Measurements from ENCODE around the gene RCAN2.

DNA sequence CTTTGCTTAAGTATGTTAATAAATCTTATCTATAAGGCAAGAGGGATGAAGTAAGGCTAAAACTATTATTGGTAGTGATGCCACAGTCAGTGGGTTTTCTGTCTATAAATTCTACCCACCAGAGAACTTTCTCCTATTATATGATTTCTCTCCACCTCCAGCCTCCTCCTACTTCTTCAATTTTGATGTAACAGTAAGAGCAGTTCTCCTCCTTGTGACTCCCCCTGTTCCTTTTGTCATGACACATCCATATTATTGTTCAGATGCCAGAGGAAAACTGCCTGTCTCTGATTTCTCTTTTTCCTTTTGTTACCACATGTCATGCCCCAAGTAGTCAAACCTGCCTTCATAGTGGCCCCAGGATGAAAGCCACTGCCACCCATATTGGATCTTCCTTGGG lies 9.1 kb upstream of the RCAN2 start:
- TF ChIP-seq SIN3A (IDR thresholded peaks at IDR 0.05; ENCODE audit: borderline replicate concordance, insufficient read depth, low read length) (no peak), POLR2AphosphoS5 (IDR thresholded peaks at IDR 0.05; ENCODE audit: low read depth, low read length) (no peak)

All from PFSK-1 (cell line).